Adipocyte (in vitro differentiated cells): Measurements from ENCODE around the gene TMPRSS13.

ENCODE experiments used
- DNase-seq: peaks from one replicate; pipeline ENCODE4 v3.0.0-alpha.2; 2015; ENCODE audit warnings: low read depth
- H3K27me3 ChIP-seq: replicated peaks from 2 replicates; pipeline ENCODE4 v1.7.0; 2013; ENCODE audit warnings: mild to moderate bottlenecking, low read length, moderate library complexity; ENCODE audit not compliant: control insufficient read depth, insufficient read depth
- H3K36me3 ChIP-seq: 2 replicates; pipeline ENCODE4 v1.7.0; 2013; ENCODE audit warnings: low read length, mild to moderate bottlenecking, moderate library complexity; ENCODE audit not compliant: control insufficient read depth, insufficient read depth, severe bottlenecking
- H3K4me1 ChIP-seq: 2 replicates; pipeline ENCODE4 v1.7.0; 2013; ENCODE audit warnings: mild to moderate bottlenecking, low read length, moderate library complexity; ENCODE audit not compliant: control insufficient read depth, insufficient read depth
- H3K4me3 ChIP-seq: 2 replicates; pipeline ENCODE4 v1.7.0; 2013; ENCODE audit warnings: mild to moderate bottlenecking, low read length, moderate library complexity
- H3K9ac ChIP-seq: 2 replicates; pipeline ENCODE4 v1.7.0; 2013; ENCODE audit warnings: mild to moderate bottlenecking, low read length, moderate library complexity
- H3K9me3 ChIP-seq: 2 replicates; pipeline ENCODE4 v1.7.0; 2013; ENCODE audit warnings: mild to moderate bottlenecking, low read length, moderate library complexity; ENCODE audit not compliant: control insufficient read depth

Gene TMPRSS13

GRCh38 chr11:117863383-117863782 lies 65.8 kb downstream of the TMPRSS13 start:
- no peaks in the 10 kb centered on the region for H3K9me3 ChIP-seq
- H3K4me3 ChIP-seq, result no peak overlapping the region
- no peaks in the 10 kb centered on the region for H3K36me3 ChIP-seq
- H3K4me1 ChIP-seq, result no peaks in the 10 kb centered on the region
- no peak overlapping the region for H3K9ac ChIP-seq
- H3K27me3 ChIP-seq, result peaks cover 14% of the 10 kb centered on the region
- no peak for DNase-seq

- Histone ChIP-seq H3K9me3 (no peaks in the 10 kb centered on the region), H3K27me3 (peaks cover 9% of the 10 kb centered on the region)
- no peak for DNase-seq
These were observed 66.4 kb downstream of the TMPRSS13 start for GRCh38 chr11:117862753-117863152.

GRCh38 chr11:117862019-117862725 lies 67.0 kb downstream of the TMPRSS13 start:
- DNase-seq, result no peak
- no peaks in the 10 kb centered on the region for H3K4me1 ChIP-seq

More at GRCh38 chr11:117862753-117863152, 66.4 kb downstream of the TMPRSS13 start:
- Histone ChIP-seq H3K36me3 (no peaks in the 10 kb centered on the region), H3K4me1 (no peaks in the 10 kb centered on the region), H3K9ac (no peak overlapping the region), H3K4me3 (no peak overlapping the region)

GRCh38 chr11:117861151-117862018 lies 67.8 kb downstream of the TMPRSS13 start:
- H3K4me3 ChIP-seq, result no peak overlapping the region
- no peaks in the 10 kb centered on the region for H3K4me1 ChIP-seq
- H3K36me3 ChIP-seq, result no peaks in the 10 kb centered on the region
- H3K9me3 ChIP-seq, result no peaks in the 10 kb centered on the region
- DNase-seq, result peak; percentile 20
- H3K27me3 ChIP-seq, result peaks cover 7% of the 10 kb centered on the region
- no peak overlapping the region for H3K9ac ChIP-seq

More at GRCh38 chr11:117862019-117862725, 67.0 kb downstream of the TMPRSS13 start:
- H3K4me3 ChIP-seq, result no peak overlapping the region
- no peak overlapping the region for H3K9ac ChIP-seq
- H3K9me3 ChIP-seq, result no peaks in the 10 kb centered on the region
- H3K36me3 ChIP-seq, result no peaks in the 10 kb centered on the region
- peaks cover 7% of the 10 kb centered on the region for H3K27me3 ChIP-seq

- Histone ChIP-seq H3K4me3 (no peak overlapping the region), H3K9ac (no peak overlapping the region), H3K36me3 (no peaks in the 10 kb centered on the region), H3K4me1 (no peaks in the 10 kb centered on the region), H3K9me3 (no peaks in the 10 kb centered on the region), H3K27me3 (peaks cover 14% of the 10 kb centered on the region)
- DNase-seq, result no peak
These were observed 69.1 kb downstream of the TMPRSS13 start for GRCh38 chr11:117860139-117860538.

GRCh38 chr11:117859488-117860112 lies 69.6 kb downstream of the TMPRSS13 start:
- Histone ChIP-seq H3K9me3 (peaks cover under 1% of the 10 kb centered on the region), H3K4me3 (no peak overlapping the region), H3K36me3 (no peaks in the 10 kb centered on the region), H3K9ac (no peak overlapping the region), H3K4me1 (no peaks in the 10 kb centered on the region), H3K27me3 (peaks cover 14% of the 10 kb centered on the region)
- DNase-seq, result no peak

GRCh38 chr11:117859061-117859460 lies 70.1 kb downstream of the TMPRSS13 start:
- Histone ChIP-seq H3K36me3 (no peaks in the 10 kb centered on the region), H3K9ac (no peak overlapping the region), H3K27me3 (peaks cover 14% of the 10 kb centered on the region), H3K9me3 (peaks cover 4% of the 10 kb centered on the region), H3K4me1 (no peaks in the 10 kb centered on the region), H3K4me3 (no peak overlapping the region)
- DNase-seq, result no peak

- H3K36me3 ChIP-seq, result no peaks in the 10 kb centered on the region
- no peak for DNase-seq
- H3K9me3 ChIP-seq, result peaks cover 8% of the 10 kb centered on the region
- no peak overlapping the region for H3K9ac ChIP-seq
- peaks cover 14% of the 10 kb centered on the region for H3K27me3 ChIP-seq
- H3K4me3 ChIP-seq, result no peak overlapping the region
- no peaks in the 10 kb centered on the region for H3K4me1 ChIP-seq
These were observed 71.3 kb downstream of the TMPRSS13 start for GRCh38 chr11:117857734-117858414.

- H3K4me3 ChIP-seq, result no peak overlapping the region
- H3K36me3 ChIP-seq, result no peaks in the 10 kb centered on the region
- peaks cover 20% of the 10 kb centered on the region for H3K9me3 ChIP-seq
- no peaks in the 10 kb centered on the region for H3K4me1 ChIP-seq
- no peak for DNase-seq
- peaks cover 10% of the 10 kb centered on the region for H3K27me3 ChIP-seq
- no peak overlapping the region for H3K9ac ChIP-seq
These were observed 73.1 kb downstream of the TMPRSS13 start for GRCh38 chr11:117855912-117856651.

- H3K9me3 ChIP-seq, result peaks cover 20% of the 10 kb centered on the region
- H3K27me3 ChIP-seq, result peaks cover 7% of the 10 kb centered on the region
- no peak overlapping the region for H3K4me3 ChIP-seq
- no peaks in the 10 kb centered on the region for H3K36me3 ChIP-seq
- no peak overlapping the region for H3K9ac ChIP-seq
- H3K4me1 ChIP-seq, result no peaks in the 10 kb centered on the region
- no peak for DNase-seq
These were observed 73.9 kb downstream of the TMPRSS13 start for GRCh38 chr11:117855186-117855845.
